ENCODE data around the gene FAM72C.
"Not testable (repeated sequence)": the region's sequence is repeated elsewhere in the genome, so short reads cannot be mapped to it uniquely, and the experiment has no call there.

Gene FAM72C

DNA sequence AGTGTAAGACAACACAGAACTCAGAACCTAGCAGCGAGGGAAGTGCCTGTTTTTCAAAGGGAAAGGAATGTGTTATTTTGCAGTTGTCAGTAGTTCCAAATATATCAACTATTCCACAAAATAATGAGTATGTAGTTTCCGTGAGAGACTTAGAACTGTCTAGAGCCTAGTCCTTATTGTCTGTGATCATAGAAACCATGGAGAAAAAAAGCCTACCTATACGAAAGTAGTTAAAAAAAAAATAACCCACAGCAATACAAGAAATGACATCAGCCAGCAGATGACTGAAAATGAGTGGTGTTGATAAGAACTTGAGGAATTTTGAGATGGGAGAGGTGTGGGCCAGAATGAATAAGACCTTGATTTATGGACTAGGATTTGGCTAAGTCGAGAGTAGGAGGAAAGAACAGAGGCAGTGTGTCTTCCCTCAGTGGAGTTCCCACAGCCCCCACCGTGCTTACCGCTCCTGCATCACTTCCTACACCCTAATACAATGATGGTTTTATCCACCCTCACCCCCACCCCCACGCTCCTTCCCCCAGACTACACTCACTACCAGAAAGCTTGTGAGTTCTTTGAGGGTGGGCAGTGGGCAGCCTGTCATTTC, 21.6 kb upstream of the FAM72C start:
- DNase-seq; H3K27ac ChIP-seq; H3K9me3 ChIP-seq; H3K4me3 ChIP-seq; intact Hi-C loops (cut with DNase I; ENCODE audit: low total_unique reads); H3K4me1 ChIP-seq; H3K36me3 ChIP-seq; H3K27me3 ChIP-seq: not testable (repeated sequence)

DNA sequence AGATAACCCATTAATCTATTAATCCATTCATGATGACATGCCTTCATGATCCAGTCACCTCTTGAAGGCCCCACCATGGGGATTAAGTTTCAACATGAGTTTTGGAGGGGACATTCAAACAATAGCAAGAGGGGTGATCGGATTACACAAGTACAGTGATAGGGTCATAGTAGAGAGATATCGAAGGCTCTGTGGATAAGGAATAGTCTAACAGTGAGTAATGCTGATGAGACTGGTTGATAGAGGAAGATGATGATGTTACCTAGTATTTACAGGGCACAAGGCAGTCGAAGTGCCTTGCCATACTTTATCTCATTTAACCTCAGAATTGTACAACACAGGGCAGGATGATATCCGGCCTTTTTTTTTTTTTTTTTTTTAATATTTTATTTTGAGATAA, 18.9 kb upstream of the FAM72C start:
- DNase-seq; H3K4me3 ChIP-seq; H3K4me1 ChIP-seq; H3K9me3 ChIP-seq; intact Hi-C loops (cut with DNase I; ENCODE audit: low total_unique reads); H3K27ac ChIP-seq; H3K36me3 ChIP-seq; H3K27me3 ChIP-seq: not testable (repeated sequence)

DNA sequence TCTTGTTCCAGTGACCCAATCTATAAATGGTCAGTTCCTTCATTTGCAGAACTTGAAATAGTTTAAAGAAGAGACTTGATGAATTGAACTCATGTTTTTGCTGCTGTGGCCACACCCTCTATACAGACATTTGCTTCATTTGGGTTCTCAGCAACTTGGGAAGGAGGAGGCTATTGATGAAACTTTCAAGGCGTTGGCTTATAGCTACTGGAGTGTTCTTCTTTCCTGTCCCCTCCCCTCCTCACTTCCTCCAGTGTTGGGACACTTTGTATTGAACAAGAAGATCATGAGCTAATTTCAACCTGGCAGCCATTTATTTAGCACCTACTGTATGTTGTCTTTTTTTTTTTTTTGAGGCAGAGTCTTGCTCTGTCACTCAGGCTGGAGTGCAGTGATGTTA, 17.9 kb upstream of the FAM72C start:
- H3K4me3 ChIP-seq; H3K4me1 ChIP-seq; H3K27me3 ChIP-seq; H3K27ac ChIP-seq; DNase-seq; H3K36me3 ChIP-seq; intact Hi-C loops (cut with DNase I; ENCODE audit: low total_unique reads); H3K9me3 ChIP-seq: not testable (repeated sequence)

DNA sequence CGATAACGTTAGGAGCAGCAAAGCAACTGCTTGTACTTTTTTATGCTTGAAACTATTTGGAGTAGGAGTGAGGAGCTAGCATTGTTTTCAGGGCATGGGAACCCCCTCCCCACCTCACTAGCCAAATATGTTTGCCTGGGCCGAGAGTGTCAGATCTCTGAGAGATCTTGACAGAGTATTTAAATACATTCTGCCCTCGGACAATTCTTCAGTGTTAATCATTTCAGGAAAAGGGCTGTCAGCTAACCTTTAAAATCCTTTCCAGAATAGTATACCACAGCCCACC, 17.6 kb upstream of the FAM72C start:
- H3K27ac ChIP-seq; H3K36me3 ChIP-seq; intact Hi-C loops (cut with DNase I; ENCODE audit: low total_unique reads); H3K9me3 ChIP-seq; H3K27me3 ChIP-seq; H3K4me3 ChIP-seq; DNase-seq; H3K4me1 ChIP-seq: not testable (repeated sequence)

DNA sequence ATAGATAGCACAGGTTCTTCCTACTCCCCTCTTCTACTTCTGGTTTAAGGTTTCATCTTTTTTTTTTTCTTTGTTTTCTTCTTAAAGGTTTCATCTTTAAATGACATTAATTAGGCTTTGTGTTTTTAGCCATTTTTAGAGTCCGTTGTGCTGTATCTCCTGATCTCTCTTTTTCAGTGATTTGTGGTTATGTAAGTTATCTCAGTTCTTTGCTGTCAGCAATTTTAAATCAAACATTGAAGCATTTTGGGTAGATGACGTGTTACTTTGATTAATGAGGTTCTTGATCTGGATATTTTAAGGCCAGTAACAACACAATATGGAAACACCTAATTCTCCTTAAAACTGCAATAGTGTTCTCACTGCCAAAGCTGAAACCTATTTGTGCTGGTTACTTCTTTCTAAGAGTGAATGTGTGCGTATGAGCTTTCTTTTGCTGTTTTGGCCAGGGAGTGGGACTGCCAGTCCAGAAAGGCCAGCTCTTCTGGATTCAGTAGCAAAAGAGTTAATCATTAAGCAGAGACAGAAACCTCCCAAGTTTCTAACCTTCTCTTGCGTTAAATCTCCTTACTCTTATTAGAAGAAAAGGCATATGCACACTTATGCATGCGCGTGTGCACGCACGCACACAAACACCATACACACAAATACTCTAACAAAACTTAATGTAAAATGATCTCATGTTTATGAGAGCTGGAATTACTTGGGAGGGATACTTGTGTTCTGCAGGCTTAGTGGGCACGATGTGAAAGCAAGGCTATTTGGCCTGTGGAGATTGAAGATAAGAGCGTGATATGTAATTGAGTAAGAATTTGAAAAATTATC, 17.0 kb upstream of the FAM72C start:
- H3K9me3 ChIP-seq; H3K4me3 ChIP-seq; H3K27ac ChIP-seq; intact Hi-C loops (cut with DNase I; ENCODE audit: low total_unique reads); H3K4me1 ChIP-seq; H3K36me3 ChIP-seq; DNase-seq; H3K27me3 ChIP-seq: not testable (repeated sequence)

DNA sequence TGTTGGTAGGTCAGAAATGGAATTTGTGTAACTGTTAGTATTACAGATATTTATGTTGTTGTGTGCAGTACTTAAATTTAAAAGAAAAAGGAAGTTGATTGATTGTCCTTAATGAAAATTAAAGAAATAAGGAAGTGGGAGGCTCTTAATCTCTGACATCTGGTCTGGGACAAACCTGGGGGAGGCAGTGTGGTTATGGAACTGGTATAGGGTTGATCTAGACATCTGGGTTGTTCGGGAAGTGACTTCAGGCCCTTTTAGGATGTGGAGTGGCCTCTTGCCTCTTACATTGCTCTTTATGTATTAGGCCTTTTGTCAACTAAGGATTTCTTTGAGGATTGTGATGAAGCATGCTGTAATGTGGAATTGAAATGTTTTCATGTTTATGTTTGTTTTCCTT, 16.1 kb upstream of the FAM72C start:
- H3K27me3 ChIP-seq; H3K9me3 ChIP-seq; H3K36me3 ChIP-seq; H3K27ac ChIP-seq; H3K4me1 ChIP-seq; H3K4me3 ChIP-seq; DNase-seq; intact Hi-C loops (cut with DNase I; ENCODE audit: low total_unique reads): not testable (repeated sequence)

DNA sequence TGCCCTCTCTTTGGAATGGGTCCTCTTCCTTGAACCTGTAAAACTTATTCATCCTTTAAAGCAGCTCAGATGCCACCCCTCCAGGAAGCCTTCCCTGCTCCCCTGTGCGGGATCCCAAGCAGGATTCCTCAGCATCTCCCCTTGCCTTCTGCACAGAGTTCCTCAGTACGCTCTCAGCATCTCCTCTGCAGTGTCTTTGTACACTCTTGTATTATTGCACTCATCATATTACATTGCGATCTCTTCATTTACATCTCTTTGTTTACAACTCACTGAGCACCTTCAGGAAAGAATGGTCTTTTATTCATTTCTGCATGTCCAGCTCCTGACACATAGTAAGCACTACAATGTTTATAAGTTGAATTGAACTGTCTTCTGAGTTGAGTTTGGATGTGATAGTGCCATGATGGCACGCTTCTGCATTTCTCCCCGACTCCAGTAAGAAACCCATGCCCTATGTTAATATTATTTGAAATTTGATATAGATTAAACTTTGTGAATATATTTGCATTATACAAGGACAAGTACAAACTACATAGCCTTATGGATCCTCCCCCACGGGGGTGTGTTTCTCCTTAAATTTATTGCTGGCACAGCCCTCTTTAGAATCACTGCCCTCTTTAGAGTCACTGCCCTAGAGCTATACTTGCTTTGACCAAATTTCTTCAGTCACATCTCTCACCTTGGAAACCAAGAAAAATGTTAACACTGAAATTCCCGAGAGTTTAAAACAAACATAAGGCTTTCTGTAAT, 13.1 kb upstream of the FAM72C start:
- DNase-seq; H3K27me3 ChIP-seq; intact Hi-C loops (cut with DNase I; ENCODE audit: low total_unique reads): not testable (repeated sequence)

DNA sequence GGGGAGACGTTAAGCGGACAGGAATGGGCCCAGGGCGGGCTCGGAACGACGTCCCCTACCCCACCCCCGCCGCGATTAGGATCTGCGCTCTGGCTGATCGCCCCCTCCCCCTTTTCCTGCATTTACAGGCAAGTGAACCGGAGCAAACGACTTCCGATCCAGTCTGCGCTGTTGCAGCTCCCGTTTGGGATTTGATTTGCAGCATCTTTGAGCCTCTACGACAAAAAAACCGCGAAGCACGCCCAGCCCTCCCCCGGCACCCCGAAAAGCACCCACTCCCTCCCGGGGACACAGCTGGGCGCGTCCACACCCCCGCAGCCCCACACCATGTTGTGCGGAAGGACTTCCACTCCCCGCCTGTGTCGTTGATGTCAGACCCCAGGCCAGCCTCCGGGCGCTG, 2.6 kb upstream of the FAM72C start:
- H3K27me3 ChIP-seq; DNase-seq; H3K4me1 ChIP-seq; H3K27ac ChIP-seq; H3K9me3 ChIP-seq; H3K36me3 ChIP-seq; intact Hi-C loops (cut with DNase I; ENCODE audit: low total_unique reads): not testable (repeated sequence)
- H3K4me3 ChIP-seq, result peak overlapping the region in 1 of 2 donors; percentile 53

More for the DNA sequence above, 13.1 kb upstream of the FAM72C start:
- not testable (repeated sequence) for H3K9me3 ChIP-seq, H3K27ac ChIP-seq, H3K36me3 ChIP-seq, H3K4me1 ChIP-seq, H3K4me3 ChIP-seq

DNA sequence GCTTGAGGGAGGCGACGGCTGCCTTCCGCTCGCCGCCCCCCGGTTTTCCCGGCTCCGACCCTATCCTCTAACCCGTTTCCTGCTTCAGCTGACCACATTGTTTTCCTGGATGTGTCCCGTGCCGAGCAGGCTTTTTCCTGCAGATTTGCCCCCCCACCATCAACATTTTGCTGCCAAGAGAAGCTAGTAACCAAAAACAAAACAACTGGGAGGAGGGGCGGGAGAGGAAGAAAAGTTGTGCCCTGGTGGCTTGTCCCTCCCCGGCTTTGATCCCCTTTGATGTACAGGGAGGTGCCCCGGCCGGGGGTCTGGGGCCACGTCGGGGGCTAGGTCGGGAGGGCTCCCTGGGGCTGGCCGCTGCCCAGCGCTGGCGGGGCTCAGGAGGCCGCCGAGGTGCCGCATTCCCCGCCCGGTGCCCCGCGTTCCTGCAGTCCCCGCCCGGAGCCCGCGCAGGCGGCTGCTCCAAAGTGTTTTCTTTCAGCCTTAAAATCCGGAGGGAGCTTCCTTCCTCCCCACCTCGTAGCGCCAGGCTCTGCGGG, 2.2 kb upstream of the FAM72C start:
- H3K9me3 ChIP-seq; H3K27ac ChIP-seq; H3K4me1 ChIP-seq; H3K36me3 ChIP-seq; H3K27me3 ChIP-seq; intact Hi-C loops (cut with DNase I; ENCODE audit: low total_unique reads): not testable (repeated sequence)
- DNase-seq, result peak in 1 of 2 donors; percentile 20
- peak overlapping the region; percentile 45 to 53 for H3K4me3 ChIP-seq

DNA sequence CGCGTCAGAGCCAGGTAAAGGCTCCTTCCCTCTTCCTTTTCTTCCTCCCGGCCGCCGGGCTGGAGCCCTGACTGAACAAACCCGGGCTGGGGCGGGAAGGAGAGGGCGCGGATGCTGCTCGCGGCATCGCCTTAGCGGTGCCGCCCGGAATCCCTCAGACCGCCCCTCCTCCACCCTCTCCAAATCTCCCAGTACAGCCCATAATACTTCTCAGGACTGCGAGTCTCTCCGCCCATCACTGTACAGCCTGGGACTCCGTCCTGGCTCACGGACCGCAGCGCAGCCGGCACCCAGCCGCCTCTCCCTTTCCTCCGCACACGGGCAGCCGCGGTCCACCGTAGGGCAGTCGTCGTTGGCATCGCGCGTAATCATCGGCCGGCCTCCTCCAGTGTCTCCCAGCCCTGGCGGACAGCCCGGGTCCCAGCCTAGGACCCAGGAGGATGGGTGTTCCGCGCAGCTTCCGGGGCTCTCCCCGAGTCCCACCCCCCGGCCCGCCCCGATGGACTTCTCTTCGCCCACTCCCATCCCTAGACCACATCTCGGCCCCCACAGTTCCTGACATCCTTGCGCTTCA, 1.1 kb upstream of the FAM72C start:
- H3K27ac ChIP-seq; H3K27me3 ChIP-seq; DNase-seq; H3K36me3 ChIP-seq; H3K9me3 ChIP-seq; intact Hi-C loops (cut with DNase I; ENCODE audit: low total_unique reads); H3K4me3 ChIP-seq; H3K4me1 ChIP-seq: not testable (repeated sequence)

DNA sequence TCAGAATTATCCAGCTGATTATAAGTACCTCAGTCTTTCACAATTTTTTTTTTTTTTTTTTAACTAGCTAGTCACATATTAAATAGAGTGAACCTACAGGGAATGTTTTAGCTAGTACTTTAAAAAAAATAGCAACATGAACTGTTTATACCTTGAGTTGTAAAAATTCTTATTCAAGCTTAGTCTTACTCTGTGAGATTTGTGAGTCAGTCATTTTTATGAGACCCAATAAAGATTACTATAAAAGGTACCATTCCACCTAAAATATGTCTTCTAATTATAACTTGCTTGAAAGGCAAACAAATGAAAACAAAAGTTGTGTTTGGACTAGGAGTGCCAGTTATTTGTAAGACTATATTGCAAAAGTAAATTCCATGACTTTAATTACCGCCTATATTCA, 5.9 kb downstream of the FAM72C start:
- H3K27me3 ChIP-seq; H3K4me3 ChIP-seq; H3K36me3 ChIP-seq; DNase-seq; intact Hi-C loops (cut with DNase I; ENCODE audit: low total_unique reads); H3K4me1 ChIP-seq; H3K9me3 ChIP-seq; H3K27ac ChIP-seq: not testable (repeated sequence)

DNA sequence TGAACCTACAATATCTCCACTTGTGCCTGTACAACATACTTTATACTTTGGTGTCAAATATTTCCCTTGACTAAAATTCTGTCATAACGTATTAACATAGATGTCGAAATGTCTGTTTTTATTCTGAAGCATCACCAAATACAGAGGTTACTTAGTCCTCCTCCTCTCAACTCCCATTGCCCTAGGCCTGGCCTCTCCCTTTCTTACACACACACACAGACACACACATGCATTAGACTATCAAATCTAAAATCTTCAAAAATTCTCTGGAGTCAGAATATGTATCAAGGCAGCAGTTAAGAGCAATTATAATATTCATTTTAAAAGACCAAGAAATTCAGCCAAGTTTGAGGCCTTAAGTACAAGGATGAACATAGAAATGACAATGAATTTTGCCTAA, 7.5 kb downstream of the FAM72C start:
- H3K27me3 ChIP-seq; H3K4me3 ChIP-seq; intact Hi-C loops (cut with DNase I; ENCODE audit: low total_unique reads): not testable (repeated sequence)

DNA sequence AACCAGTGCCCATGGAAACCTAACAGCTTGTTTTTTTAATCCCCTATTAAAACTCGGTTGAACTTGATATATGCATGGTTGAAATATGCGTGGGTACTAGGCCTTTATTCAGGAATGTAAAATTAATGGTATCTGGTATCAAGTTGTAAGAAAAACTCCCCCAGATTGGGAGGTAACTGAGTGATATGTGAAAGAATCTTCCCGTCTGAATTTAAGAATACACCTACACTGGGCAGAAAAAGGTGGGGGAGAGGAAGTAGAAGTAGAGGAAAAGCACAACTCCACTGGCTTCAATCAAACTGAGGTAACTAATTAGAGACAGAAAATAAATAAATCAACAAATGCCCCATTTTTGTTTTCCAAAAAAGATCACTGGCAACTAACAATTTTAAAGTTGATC, 15.9 kb downstream of the FAM72C start:
- H3K9me3 ChIP-seq, result not testable (repeated sequence)

More for the DNA sequence above, 7.5 kb downstream of the FAM72C start:
- not testable (repeated sequence) for H3K27ac ChIP-seq, H3K9me3 ChIP-seq, H3K36me3 ChIP-seq, H3K4me1 ChIP-seq, DNase-seq

DNA sequence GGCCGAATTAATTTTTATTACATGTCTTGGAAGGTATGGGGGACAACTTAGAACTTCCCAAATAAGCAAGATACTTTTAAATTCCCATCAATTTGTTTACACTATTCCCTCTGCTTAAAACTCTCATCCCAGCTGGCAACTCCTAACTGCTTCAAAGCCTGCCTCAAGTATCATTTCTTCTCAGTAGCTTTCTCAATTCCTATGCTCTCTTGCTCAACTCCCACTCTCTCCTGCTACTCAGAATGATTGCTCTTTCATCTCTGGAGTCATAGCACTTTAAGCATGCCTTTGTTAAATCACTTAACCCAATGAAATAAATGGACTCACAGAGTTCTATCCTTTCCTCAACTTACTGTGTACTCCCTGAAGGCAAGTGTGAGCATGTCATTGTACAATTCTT, 18.9 kb downstream of the FAM72C start:
- H3K9me3 ChIP-seq; H3K4me3 ChIP-seq; intact Hi-C loops (cut with DNase I; ENCODE audit: low total_unique reads); H3K4me1 ChIP-seq; H3K27me3 ChIP-seq; H3K36me3 ChIP-seq; DNase-seq; H3K27ac ChIP-seq: not testable (repeated sequence)

More for the DNA sequence above, 15.9 kb downstream of the FAM72C start:
- H3K27me3 ChIP-seq; intact Hi-C loops (cut with DNase I; ENCODE audit: low total_unique reads); H3K36me3 ChIP-seq; H3K4me3 ChIP-seq; H3K27ac ChIP-seq; H3K4me1 ChIP-seq; DNase-seq: not testable (repeated sequence)
